ENCODE data around the gene HSPA4.
A peak's percentile ranks its signal among the peaks of the same experiment; 100 is the strongest.
"Not testable (repeated sequence)": the region's sequence is repeated elsewhere in the genome, so short reads cannot be mapped to it uniquely, and the experiment has no call there.

The HSPA4 gene

DNA sequence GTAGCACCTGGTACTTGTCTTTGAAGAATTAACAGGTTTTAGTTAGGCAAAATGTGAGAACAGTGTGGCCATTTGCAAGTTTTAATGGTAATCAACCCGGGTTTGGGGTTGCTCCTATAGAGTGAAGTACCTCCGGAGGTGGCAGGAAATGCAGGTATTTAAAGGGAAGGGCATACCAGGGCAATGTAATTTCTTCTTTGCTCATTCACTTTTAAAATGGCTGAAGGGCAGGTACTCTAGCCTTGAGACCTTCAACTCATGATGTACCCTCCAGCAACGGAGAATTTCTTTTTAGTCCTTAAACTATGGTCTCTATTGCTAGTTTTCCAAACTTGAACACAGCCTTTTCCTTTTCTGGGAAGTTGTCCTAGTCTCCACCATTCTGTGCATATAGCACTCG lies 1.3 kb upstream of the HSPA4 start:
- DNase-seq (ENCODE audit: low spot score): no peak

DNA sequence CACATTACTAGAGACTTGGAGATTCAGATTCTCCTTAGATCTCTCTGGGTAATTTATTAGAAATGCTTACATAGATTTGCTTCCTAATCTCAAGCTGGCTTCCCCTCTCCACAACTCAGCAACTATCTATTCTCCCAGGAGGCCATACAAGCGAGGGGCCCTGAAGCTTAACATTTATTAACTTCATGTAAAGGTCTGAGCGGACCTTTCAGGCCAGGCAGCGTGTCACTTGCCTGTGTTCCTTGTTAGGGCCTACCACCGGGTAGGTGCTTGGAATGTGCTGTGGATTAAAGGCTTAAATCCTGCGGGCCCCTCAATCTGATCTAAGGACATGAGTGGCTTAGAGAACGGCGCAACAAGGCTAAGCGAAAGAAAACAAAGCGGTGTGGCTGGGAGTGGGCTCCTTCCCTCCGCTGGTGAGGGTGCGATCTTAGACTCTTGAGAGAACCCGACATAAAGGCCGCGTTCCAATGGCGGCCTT lies 712 bp upstream of the HSPA4 start:
- no peak for DNase-seq (ENCODE audit: low spot score)

DNA sequence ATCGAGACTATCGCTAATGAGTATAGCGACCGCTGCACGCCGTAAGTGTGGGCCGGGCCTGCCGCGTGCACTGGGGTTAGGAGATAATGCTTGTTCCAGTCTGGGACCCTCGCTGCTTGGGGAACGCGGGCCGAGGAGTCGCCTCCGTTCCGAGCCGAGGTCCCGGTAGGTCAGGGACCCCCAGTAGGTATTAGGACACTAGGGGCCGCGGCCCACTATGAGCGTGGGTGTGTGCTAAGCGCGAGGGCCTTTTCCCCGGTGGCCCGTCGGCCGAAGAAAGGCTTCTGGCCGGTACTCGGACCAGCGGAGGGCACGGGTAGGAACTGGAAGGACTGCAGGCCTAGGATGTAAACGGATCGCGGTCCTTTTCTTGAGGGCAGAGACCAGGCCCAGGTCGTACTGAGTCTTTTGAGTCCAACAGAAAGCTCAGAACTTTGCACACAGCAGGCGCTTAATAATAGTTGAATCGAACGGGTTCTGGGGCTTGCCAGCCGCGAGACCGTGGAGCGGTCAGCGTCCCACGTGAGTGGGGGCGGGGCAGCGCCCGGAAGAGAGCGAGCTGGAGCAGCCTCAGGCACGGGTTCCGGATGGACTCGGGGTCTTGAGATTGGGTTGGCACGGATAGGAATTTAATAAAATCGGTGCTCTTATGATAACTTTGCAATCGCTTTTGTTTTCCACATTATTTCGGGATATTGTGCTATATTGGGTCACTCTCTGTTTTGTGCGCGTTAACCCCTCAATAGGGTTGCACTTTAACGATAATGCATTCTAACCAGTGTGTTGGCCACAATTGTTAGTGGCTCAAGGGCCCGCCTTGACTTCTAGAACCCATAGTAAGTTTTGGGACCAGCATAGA lies 733 bp downstream of the HSPA4 start:
- DNase-seq (ENCODE audit: low spot score): peak; percentile 70

DNA sequence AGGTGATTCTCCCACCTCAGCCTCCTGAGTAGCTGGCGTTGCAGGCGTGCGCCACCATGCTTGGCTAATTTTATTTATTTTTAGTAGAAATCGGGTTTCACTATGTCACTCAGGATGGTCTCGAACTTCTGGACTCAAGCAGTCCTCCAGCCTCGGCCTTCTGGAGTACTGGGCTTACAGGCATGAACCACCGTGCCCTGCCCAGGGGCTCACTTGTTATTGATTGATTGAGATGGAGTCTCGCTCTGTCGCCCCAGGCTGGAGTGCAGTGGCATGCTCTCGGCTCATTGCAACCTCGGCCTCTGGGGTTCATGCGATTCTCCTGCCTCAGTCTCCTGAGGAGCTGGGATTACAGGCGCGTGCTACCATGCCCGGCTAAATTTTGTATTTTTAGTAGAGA lies 1.6 kb downstream of the HSPA4 start:
- DNase-seq (ENCODE audit: low spot score): no peak

DNA sequence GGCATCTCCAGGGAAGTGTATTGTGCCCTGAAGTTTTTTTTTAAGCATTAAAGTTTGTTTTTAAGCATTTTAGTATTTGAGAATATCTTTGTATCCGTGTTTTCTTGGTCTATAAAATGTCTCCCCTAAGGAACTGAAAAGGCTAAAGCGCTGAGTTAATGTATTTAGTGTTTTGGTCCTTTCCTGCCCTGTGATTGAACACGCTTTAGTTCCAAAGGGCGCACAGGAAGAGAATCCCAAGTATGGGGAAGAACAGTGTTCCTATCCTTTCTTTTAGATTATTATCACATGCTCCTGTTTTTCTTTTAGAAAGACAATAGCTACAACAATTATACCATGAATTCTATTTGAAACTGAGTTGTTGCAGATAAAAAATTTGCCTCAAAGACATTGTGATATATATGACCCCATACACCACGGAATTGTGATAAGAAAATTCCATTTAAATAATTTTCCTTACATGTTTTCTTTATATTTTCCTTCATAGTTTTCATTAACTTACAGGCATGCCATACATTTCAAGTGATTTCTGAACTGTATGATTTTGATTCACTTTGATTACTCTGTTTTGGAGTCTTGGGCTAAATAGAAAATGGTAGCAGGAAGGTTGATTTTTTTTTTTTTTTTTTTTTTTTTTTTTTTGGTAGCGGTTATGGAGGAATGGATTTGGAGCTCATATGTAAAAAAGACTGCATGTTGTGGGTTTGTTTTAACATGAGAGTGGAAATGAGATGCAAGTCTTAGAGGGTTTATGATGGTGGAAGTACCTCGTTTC lies 3.1 kb downstream of the HSPA4 start:
- DNase-seq (ENCODE audit: low spot score): no peak

DNA sequence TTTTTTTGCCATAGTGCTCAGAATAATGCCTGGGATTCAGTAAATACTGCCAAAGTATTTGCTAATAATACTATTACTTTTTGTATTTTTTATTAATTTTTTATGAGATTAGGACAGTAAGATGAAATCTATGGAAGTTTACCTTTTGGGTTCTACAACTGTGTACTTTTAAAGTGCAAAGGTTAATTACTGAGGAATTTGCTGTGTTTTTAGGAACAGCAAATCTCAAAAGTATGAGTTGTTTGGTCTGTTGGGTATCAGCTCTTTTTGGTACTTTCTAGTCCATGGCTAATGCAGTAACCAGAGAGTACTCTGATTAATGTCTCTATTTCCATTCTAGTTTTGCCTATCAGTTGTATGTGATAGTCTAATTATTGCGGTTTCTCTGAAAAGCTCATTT lies 5.1 kb downstream of the HSPA4 start:
- DNase-seq (ENCODE audit: low spot score): no peak

DNA sequence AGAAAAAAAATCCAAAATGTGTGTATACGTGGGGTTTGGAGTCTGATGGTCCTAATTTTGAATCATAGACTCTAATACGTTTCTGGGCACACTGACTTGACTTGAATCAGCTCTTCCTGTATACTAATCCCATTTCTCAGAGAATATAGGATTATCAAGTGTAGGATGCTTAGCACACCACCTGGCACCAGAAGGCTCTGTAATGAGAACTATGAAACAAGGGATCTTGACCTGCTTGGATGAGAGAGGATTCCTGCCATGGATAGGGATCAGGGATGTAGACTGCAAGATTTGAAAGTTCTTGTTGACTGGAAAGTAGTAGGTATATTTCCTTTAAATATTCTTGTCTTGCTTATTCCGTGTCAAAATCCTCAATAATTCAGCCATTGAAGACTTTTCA lies 7.8 kb downstream of the HSPA4 start:
- no peak for DNase-seq (ENCODE audit: low spot score)

DNA sequence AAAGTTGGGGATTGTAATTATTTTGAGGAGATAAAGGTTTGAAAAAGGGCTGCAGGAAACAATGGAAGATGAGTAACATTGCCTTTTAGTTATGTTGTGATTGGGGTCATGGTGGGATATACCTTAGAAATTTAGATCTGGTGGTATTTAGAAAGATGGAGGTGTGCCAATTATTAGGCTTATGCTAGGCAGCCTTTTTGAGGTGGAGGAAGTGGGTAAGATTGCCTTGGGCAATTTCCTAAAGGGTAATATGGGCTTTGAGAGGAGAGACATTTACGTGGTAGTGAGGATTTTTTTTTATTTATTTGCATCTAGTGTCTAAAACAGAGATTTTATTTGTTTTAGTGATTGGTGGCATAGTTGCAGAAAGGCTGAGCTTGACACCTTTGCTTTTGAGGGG lies 10.5 kb downstream of the HSPA4 start:
- DNase-seq (ENCODE audit: low spot score): no peak

DNA sequence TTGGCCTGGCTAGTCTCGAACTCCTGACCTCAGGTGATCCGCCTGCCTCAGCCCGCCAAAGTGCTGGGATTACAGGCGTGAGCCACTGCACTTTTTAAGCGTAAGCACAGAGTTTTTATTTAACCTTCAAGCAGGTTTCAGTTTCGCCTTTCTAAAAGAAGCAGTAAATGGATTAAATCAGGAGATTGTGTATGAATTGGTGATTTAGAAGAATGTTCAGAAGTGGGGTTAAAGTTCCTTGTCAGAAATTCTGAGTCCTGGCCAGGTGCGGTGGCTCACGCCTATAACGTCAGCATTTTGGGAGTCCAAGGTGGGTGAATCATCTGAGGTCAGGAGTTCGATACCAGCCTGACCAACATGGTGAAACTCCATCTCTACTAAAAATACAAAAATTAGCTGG lies 12.2 kb downstream of the HSPA4 start:
- DNase-seq (ENCODE audit: low spot score): no peak

DNA sequence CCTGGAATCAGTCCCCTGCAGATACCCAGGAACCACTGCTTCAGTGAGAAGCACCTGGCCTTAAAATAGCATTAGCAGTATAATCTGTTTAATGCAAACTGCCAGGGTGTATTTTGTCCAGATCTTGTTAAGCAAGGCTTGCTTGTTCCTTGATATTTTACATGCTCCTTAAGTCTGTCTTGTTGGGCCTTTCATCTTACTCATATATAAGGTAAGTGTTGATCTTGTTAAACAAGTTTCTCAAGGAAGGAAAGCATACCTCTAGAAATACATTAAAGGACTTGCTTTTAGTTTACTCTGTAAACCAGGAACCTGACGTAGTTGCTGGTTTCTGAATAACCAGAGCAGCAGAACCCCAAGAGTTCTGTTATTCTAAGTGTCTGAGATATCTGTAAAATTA lies 13.7 kb downstream of the HSPA4 start:
- no peak for DNase-seq (ENCODE audit: low spot score)

DNA sequence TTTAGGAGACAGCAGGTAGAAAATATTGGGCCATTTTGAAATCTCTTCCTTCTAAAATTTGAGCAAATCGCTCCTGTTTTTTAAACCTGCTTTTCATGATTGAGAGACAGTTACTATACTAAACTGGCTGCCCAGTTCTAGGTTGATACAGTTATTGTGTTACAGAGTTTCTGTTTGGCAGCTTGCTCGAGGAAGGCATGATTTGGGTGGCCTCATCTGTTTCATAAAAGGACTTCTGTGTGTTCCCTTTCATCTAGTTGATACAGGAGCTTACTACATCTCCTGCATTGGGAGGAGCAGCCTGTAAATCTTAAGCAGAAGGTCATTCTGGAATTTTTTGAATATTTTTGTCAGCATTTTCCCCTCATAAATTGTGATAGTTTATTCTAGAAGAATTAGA lies 14.2 kb downstream of the HSPA4 start:
- DNase-seq (ENCODE audit: low spot score): no peak

DNA sequence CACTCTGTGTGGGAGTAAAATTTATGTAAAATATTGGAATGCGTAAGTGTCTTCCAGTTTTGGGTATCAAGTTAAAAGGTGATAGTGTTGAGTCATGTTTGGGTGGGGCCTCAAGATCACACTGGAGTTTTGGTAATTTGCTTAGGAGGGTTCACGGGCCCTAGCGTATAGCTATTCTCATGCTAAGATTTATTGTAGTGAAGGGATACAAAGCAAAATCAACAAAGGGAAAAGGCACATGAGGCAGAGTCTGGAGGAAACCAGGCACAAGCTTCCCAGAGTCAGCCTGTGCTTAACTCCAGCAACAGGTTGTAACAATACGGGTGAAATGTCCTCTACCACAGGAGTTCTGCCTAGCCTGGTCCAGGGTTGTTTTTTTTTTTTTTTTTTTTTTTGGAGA lies 20.2 kb downstream of the HSPA4 start:
- no peak for DNase-seq (ENCODE audit: low spot score)

DNA sequence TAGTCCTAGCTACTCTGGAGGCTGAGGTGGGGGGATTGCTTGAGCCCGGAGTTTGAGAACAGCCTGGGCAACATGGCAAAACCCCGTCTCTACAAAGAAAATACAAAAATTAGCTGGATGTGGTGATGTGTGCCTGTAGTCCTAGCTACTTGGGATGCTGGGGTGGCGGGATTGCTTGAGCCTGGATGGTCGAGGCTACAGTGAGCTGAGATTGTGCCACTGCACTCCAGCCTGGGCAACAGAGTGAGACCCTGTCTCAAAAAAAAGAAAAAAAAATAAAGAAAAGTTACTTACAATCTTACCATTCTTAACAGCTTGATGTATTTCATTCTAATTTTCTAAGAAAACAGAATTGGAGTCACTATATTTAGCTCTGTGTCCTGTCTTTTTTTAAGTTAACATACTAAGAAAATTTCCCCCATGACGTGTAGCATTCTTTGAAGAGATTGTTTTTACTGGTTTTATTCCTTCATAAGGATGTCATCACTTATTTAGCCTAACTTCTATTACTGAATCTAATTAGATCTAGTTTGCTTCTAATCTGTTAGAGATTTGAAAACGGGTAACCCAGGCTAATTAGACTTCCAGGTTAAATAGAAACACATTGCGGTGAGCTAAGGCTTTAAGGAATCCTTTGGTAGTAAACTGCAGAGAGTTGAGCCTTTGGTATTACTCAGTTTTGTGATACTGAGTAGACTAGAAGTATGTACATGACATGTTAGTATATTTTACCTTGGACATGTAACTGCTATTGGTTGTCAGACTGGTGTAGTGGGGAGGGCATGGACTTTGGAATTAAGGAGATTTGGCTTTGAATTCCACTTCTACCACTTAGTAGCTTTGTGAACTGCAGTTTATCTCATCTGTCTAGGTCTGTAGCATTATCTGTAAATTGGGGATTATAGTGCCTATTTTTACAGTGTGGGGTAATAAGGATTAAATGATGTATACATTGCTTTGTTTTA lies 24.0 kb downstream of the HSPA4 start:
- peak; percentile 52 for DNase-seq (ENCODE audit: low spot score)

DNA sequence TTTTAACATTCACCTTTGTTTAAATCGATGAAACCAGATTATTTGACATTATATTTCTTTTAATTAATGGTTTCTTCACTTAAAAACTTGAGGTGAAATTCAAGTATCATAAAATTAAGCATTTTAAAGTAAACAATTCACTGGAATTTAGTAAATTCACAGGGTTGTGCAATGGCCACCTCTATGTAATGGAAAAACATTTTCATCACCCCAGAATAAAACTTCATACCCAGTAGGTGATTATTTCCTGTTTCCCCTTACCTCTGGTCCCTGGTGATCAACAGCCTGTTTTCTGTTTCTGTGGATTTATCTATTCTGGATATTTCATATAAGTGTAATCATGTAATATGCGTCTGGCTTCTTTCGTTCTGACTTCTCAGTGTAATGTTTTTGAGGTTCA lies 27.2 kb downstream of the HSPA4 start:
- DNase-seq (ENCODE audit: low spot score): no peak

DNA sequence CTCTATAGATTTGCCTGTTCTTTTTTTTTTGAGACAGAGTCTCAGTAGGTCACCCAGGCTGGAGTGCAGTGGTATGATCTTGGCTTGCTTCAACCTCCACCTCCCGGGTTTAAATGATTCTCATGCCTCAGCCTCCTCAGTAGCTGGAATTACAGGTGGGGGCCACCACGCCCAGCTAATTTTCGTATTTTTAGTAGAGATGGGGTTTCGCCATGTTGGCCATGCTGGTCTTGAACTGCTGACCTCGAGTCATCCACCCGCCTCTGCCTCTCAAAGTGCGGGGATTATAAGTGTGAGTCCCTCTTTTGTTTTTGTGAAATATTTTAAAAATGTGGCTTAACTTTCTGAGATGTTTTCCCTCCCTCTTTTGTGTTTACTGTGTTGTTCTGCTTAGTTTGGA lies 29.2 kb downstream of the HSPA4 start:
- no peak for DNase-seq (ENCODE audit: low spot score)

DNA sequence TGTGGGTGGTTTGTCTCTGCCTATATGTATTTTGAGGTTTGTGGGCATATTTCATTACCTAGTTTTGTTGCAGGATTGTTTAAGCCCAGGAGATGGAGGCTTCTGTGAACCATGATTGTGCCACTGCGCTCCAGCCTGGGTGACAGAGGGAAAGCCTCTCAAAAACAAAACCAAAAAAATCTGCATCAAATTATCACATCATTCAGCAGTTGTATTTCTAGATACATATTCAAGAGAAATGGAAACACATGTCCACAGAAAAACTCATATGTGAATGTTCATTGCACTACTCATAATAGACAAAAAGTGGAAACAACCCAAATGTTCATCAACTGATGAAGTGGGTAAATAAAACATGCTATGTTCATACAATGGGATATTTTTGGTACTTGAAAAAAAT lies 29.9 kb downstream of the HSPA4 start:
- no peak for DNase-seq (ENCODE audit: low spot score)

DNA sequence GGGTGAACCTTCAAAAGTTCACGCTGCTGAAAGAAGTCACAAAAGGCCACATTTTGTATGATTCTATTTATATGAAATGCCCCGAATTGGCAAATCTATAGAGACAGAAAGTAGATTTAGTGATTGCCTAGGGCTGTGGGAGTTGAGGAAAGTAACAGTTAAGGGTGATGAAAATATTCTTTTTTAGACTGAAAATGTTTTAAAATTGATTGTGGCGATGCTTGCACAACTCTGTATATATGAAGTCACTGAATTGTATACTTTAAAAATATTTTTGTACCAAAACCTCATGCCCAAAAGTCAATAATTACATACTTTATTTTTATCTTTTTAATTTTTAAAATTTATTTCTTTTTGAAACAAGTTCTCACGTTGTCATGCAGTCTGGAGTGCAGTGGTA lies 30.3 kb downstream of the HSPA4 start:
- no peak for DNase-seq (ENCODE audit: low spot score)

DNA sequence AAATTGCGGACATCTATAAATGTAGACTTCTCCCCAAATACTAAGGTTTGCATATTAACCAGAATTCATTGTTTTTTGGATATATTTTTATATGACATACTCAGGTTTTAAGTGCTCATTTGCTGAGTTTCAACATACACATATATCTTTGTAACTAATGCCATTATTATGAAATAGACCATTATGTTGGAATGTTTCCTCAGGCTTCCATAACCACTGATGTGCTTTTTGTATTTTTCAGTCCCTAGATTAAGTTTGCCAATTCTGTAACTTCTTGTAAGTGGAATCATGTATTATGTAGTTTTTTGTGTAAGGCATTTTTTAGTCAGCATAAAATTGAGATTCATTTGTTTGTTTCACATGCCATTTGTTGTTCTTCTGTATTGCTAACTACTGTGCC lies 32.1 kb downstream of the HSPA4 start:
- no peak for DNase-seq (ENCODE audit: low spot score)

DNA sequence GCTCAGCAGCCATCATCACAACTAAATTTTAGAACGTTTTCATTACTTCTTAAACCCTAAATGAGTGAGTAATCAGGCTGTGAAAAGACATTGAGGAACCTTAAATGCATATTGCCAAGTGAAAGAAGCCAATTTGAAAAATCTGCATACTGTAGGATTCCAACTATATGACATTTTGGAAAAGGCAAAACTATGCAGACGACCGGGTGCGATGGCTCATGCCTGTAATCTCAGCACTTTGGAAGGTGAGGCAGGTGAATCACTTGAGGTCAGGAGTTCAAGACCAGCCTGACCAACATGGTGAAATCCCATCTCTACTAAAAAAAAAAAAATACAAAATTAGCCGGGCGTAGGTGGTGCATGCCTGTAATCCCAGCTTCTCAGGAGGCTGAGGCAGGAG lies 33.4 kb downstream of the HSPA4 start:
- not testable (repeated sequence) for DNase-seq (ENCODE audit: low spot score)

DNA sequence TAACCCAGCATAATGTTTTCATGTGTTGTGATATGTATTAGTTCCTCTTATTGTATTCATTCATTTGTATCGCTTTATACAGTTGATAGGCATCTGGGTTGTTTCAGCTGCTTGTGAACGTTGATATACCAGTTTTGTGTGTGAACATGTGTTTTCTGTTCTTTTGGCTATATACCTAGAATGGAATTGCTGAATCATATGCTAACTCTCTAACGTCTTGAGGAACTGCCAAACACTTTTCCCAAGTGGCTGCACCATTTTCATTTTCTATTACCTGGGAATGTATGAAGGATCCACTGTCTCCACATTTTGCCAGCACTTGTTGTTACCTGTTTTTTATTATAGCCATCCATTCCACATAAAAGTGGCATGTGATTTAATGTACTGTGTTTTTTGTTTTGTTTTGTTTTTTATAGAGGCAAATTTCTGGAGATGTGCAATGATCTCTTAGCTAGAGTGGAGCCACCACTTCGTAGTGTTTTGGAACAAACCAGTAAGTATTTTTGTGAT lies 34.6 kb downstream of the HSPA4 start:
- no peak for DNase-seq (ENCODE audit: low spot score)

DNA sequence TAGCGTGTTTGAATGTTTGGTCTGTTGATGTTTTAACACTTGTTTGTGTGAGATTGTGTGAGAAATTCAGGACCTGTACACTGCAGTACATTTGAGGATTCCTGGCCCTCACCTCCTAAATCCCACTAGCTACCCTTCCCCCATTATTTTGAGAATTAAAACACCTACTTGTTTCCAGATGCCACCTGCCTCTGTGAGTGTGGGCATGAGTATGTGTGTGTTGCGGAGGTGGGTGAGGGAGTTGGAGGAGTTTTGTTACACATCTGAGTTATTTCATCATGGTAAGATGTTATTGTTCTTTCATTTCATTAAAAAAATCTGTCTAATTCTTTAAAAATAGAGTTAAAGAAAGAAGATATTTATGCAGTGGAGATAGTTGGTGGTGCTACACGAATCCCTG lies 36.3 kb downstream of the HSPA4 start:
- DNase-seq (ENCODE audit: low spot score): no peak

DNA sequence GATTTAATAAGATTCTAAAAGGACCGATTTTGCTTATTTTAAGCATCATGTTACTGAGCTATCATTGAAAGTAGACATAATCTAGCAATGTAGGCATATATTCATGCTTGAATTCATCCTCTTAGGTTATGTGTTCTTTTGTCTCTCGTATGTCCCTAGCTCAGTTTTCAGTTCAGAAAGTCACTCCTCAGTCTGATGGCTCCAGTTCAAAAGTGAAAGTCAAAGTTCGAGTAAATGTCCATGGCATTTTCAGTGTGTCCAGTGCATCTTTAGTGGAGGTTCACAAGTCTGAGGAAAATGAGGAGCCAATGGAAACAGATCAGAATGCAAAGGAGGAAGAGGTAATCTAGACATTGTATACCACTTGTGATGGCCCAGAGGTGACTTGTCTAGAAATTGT lies 39.2 kb downstream of the HSPA4 start:
- no peak for DNase-seq (ENCODE audit: low spot score)
